K562 (cell line): Measurements from ENCODE around the gene JUN. TPM values are rescaled to one million over a fixed set of nuclear protein-coding genes. Genes with fewer than 3 reads are reported as not detected.
A peak's percentile ranks its signal among the peaks of the same experiment; 100 is the strongest.

ENCODE experiments used
- ASH1L ChIP-seq: fragments of 450-650 bp; IDR thresholded peaks from 2 replicates; pipeline ENCODE4 v1.6.1; 2018; ENCODE audit warnings: borderline replicate concordance, mild to moderate bottlenecking, low read depth; ENCODE audit not compliant: partially characterized antibody
- ETV6 ChIP-seq, 3 experiments: fragments of 150-350 bp in 1 of 3; sonication (generic) in 1 of 3; formaldehyde crosslinking in 1 of 3; IDR thresholded peaks; 2 replicates each; pipeline versions ENCODE4 v1.6.1 to v1.8.0; 2014 to 2022; ENCODE audit warnings: borderline replicate concordance in 2 of 3, low read depth in 2 of 3, antibody characterized with exemption in 1 of 3, low read length in 1 of 3, mild to moderate bottlenecking in 1 of 3, missing genetic modification reagents in 1 of 3
- FOSL1 ChIP-seq: fragments of 200-800 bp; sonication (Bioruptor generic); conservative IDR thresholded peaks from 2 replicates; pipeline ENCODE4 v1.6.1; 2016; ENCODE audit warnings: missing genetic modification characterization, missing compliant biosample characterization
- GTF2E2 ChIP-seq: fragments of 200-800 bp; sonication (Bioruptor generic); IDR thresholded peaks from 2 replicates; pipeline ENCODE4 v1.6.1; 2016; ENCODE audit warnings: missing genetic modification characterization, missing compliant biosample characterization
- HNRNPK ChIP-seq: fragments of 200-400 bp; formaldehyde crosslinking; IDR thresholded peaks from one replicate; pipeline ENCODE4 v1.6.1; 2018; ENCODE audit warnings: mild to moderate bottlenecking, low read depth, low read length; ENCODE audit not compliant: poor library complexity, severe bottlenecking
- MAFF ChIP-seq: IDR thresholded peaks from 2 replicates; pipeline ENCODE4 v1.6.1; 2012; ENCODE audit warnings: low read length, improper control_type of control experiment
- MTA3 ChIP-seq: fragments of 450-650 bp; formaldehyde crosslinking; IDR thresholded peaks from 2 replicates; pipeline ENCODE4 v1.6.1; 2017; ENCODE audit warnings: mild to moderate bottlenecking, borderline replicate concordance
- MYC ChIP-seq, 2 experiments: fragments of 250-450 bp in 1 of 2; sonication (Bioruptor Pico) in 1 of 2; IDR thresholded peaks; 2 replicates each; pipeline versions ENCODE4 v1.5.1 to v1.6.1; 2012 to 2021; ENCODE audit warnings: low read depth in 2 of 2, borderline replicate concordance in 1 of 2, improper control_type of control experiment in 1 of 2, low read length in 1 of 2, mild to moderate bottlenecking in 1 of 2, moderate library complexity in 1 of 2
- NFRKB ChIP-seq: fragments of 450-650 bp; IDR thresholded peaks from 2 replicates; pipeline ENCODE4 v1.6.1; 2016; ENCODE audit warnings: low read depth
- NUFIP1 ChIP-seq: fragments of 450-650 bp; IDR thresholded peaks from 2 replicates; pipeline ENCODE4 v1.6.1; 2018; ENCODE audit not compliant: partially characterized antibody
- TAF7 ChIP-seq: fragments of 450-650 bp; IDR thresholded peaks from 2 replicates; pipeline ENCODE4 v1.6.1; 2016; ENCODE audit warnings: missing genetic modification characterization, missing compliant biosample characterization
- XRCC3 ChIP-seq: fragments of 450-650 bp; IDR thresholded peaks from 2 replicates; pipeline ENCODE4 v1.6.1; 2017; ENCODE audit warnings: mild to moderate bottlenecking, moderate library complexity
- YY1 ChIP-seq, 3 experiments: IDR thresholded peaks; 2 replicates each; pipeline ENCODE4 v1.6.1; 2011; ENCODE audit warnings: low read length in 2 of 3, mild to moderate bottlenecking in 2 of 3, moderate library complexity in 2 of 3, borderline replicate concordance in 1 of 3, control low read depth in 1 of 3, low read depth in 1 of 3; ENCODE audit not compliant: insufficient read depth in 3 of 3, insufficient replicate concordance in 2 of 3, control insufficient read depth in 1 of 3, insufficient read length in 1 of 3; ENCODE audit errors: extremely low read depth in 1 of 3
- ZBTB7A ChIP-seq: IDR thresholded peaks from 2 replicates; pipeline ENCODE4 v1.6.1; 2011; ENCODE audit warnings: low read depth, mild to moderate bottlenecking, low read length, moderate library complexity, borderline replicate concordance; ENCODE audit not compliant: control insufficient read depth
- ZNF512 ChIP-seq: IDR thresholded peaks from 2 replicates; pipeline ENCODE4 v1.6.1; 2016; ENCODE audit warnings: missing genetic modification characterization, missing compliant biosample characterization
- polyA plus RNA-seq, 8 experiments: library from polyadenylated mRNA; depleted of rRNA in 4 of 8; stranded (reverse) in 5 of 8; unstranded in 3 of 8; fragments of >200 nt; fragmentation: Nextera tagmentation in 2 of 8; fragmentation: Illumina TruSeq in 1 of 8; extraction: Ambion mirVana in 2 of 8; extraction: Trizol in 1 of 8; gene quantifications; 2 replicates each; pipeline versions ENCODE4 v1.2.1 to v1.2.3, GENCODE V29; 2011 to 2014; ENCODE audit warnings: inconsistent platforms in 1 of 8, missing spikeins in 1 of 8
- total RNA-seq, 7 experiments: library from RNA; depleted of rRNA in 6 of 7; stranded (reverse); fragments of >200 nt in 6 of 7; fragmentation: Illumina TruSeq in 2 of 7; extraction: Trizol in 2 of 7; gene quantifications; 2 replicates each; pipeline versions ENCODE4 v1.2.1 to v1.2.3, GENCODE V29; 2011 to 2021; ENCODE audit warnings: low replicate concordance in 1 of 7
- TF ChIP-seq, protein P1 (sequence below), 2 experiments: fragments of 450-650 bp in 1 of 2; sonication (generic) in 1 of 2; formaldehyde crosslinking in 1 of 2; IDR thresholded peaks; 2 replicates each; pipeline versions ENCODE4 v1.7.1 to v1.9.0; 2016 to 2022; ENCODE audit warnings: inconsistent platforms in 1 of 2, mild to moderate bottlenecking in 1 of 2, missing genetic modification reagents in 1 of 2

The JUN gene
- total and polyA plus RNA-seq, 9 of the 15 experiments (the other 6 are each of a cell fraction or from before 2014, with no cell fraction given): 0.32 to 23.4 (median 4.0) TPM

GRCh38 chr1:58755468-58755872 lies 28.4 kb downstream of the JUN start (continued):
- TF ChIP-seq ETV6 (IDR thresholded peaks at IDR 0.05; ENCODE audit: borderline replicate concordance in 1 of 2, low read depth in 2 of 2, low read length in 1 of 2): no peak
- no peak for TF ChIP-seq ETV6 (CRISPR knock-in tag; IDR thresholded peaks at IDR 0.05; ENCODE audit: borderline replicate concordance)
- TF ChIP-seq ASH1L: no peak
- TF ChIP-seq HNRNPK: no peak
- no peak for TF ChIP-seq NFRKB
- TF ChIP-seq MYC (IDR thresholded peaks at IDR 0.05; ENCODE audit: low read depth, low read length): peak; percentile 72
- TF ChIP-seq MYC (CRISPR knock-in tag; IDR thresholded peaks at IDR 0.05; ENCODE audit: borderline replicate concordance, low read depth): no peak
- TF ChIP-seq TAF7 (tag): no peak
- TF ChIP-seq ZNF512 (tag): no peak
- peak in 1 of 3 experiments; percentile 30 for TF ChIP-seq YY1 (IDR thresholded peaks at IDR 0.05; ENCODE audit: borderline replicate concordance in 1 of 3, control insufficient read depth in 1 of 3, extremely low read depth in 1 of 3, insufficient read depth in 3 of 3, insufficient read length in 1 of 3, insufficient replicate concordance in 2 of 3, low read depth in 1 of 3, low read length in 2 of 3)
- TF ChIP-seq FOSL1 (tag): peak; percentile 93
- no peak for TF ChIP-seq NUFIP1
- TF ChIP-seq ZBTB7A: no peak
- TF ChIP-seq, protein P1, sequence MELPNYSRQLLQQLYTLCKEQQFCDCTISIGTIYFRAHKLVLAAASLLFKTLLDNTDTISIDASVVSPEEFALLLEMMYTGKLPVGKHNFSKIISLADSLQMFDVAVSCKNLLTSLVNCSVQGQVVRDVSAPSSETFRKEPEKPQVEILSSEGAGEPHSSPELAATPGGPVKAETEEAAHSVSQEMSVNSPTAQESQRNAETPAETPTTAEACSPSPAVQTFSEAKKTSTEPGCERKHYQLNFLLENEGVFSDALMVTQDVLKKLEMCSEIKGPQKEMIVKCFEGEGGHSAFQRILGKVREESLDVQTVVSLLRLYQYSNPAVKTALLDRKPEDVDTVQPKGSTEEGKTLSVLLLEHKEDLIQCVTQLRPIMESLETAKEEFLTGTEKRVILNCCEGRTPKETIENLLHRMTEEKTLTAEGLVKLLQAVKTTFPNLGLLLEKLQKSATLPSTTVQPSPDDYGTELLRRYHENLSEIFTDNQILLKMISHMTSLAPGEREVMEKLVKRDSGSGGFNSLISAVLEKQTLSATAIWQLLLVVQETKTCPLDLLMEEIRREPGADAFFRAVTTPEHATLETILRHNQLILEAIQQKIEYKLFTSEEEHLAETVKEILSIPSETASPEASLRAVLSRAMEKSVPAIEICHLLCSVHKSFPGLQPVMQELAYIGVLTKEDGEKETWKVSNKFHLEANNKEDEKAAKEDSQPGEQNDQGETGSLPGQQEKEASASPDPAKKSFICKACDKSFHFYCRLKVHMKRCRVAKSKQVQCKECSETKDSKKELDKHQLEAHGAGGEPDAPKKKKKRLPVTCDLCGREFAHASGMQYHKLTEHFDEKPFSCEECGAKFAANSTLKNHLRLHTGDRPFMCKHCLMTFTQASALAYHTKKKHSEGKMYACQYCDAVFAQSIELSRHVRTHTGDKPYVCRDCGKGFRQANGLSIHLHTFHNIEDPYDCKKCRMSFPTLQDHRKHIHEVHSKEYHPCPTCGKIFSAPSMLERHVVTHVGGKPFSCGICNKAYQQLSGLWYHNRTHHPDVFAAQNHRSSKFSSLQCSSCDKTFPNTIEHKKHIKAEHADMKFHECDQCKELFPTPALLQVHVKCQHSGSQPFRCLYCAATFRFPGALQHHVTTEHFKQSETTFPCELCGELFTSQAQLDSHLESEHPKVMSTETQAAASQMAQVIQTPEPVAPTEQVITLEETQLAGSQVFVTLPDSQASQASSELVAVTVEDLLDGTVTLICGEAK (IDR thresholded peaks at IDR 0.05): peak; percentile 51
- TF ChIP-seq, protein P1 (CRISPR knock-in tag; IDR thresholded peaks at IDR 0.05): no peak
- TF ChIP-seq XRCC3: no peak
- TF ChIP-seq MAFF: no peak
- TF ChIP-seq GTF2E2 (tag): no peak
- TF ChIP-seq MTA3: no peak
